ENCODE measurements around the gene EFNA1.

EFNA1 gene

DNA sequence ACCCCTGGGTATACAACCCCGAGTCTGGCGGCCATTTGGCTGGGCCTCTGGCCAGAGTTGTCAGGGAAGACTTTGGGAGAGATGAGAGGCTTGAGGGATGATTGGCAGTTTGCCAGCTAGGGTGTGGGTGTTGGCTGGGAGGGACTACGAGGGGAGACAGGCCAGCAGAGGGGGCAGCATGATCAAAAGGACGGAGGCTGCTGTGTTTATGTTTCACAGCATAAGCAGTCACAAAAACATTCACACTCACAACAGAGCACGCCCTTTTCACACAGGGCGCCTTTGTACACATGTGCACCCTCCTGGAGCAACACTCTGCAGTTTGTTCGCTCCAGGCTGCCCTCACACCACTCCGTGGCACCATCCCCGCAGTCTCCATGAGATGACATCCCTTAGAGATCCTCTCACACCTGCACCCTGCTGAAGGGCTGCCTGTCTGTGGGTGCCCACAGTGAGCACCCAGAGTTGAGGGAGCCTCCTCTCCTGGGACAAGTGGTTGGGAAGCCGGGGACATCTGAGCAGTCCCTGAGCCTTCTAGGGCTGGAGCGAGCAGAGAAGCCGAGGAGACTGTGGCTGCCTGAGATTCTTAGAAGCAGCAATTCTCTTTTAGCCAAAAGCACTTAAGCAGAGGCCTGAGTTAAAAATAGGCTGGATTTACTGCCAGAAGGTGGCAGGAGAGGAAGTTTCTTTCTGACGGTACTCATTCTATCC, 33.6 kb upstream of the EFNA1 start:
- POLR2A ChIA-PET: interaction anchor here (1.0 to 1.8 kb wide), 3 partner anchors 74 to 123 kb away, joined by 3 to 6 read pairs (median 3); partner anchors contain the start of genes KRTCAP2 and SHC1
- DNase-seq (ENCODE audit: extremely low spot score): no peak
- CTCF ChIA-PET: interaction anchor here (1.0 to 4.4 kb wide), 2 partner anchors 73 to 79 kb away, joined by 8 to 29 read pairs (median 18); partner anchors contain the start of gene KRTCAP2
- no peak for TF ChIP-seq ELF4 (IDR thresholded peaks at IDR 0.05)
- TF ChIP-seq, protein P1, sequence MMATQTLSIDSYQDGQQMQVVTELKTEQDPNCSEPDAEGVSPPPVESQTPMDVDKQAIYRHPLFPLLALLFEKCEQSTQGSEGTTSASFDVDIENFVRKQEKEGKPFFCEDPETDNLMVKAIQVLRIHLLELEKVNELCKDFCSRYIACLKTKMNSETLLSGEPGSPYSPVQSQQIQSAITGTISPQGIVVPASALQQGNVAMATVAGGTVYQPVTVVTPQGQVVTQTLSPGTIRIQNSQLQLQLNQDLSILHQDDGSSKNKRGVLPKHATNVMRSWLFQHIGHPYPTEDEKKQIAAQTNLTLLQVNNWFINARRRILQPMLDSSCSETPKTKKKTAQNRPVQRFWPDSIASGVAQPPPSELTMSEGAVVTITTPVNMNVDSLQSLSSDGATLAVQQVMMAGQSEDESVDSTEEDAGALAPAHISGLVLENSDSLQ (IDR thresholded peaks at IDR 0.05): no peak; the same call in 1 of the 2 replicates
- no peak for TF ChIP-seq LEF1 (IDR thresholded peaks at IDR 0.05; ENCODE audit: borderline replicate concordance)
- no peak for TF ChIP-seq ZNF384 (IDR thresholded peaks at IDR 0.05)
- TF ChIP-seq L3MBTL2 (conservative IDR thresholded peaks at IDR 0.05): no peak
- no peak for TF ChIP-seq FOXK2 (IDR thresholded peaks at IDR 0.05)

DNA sequence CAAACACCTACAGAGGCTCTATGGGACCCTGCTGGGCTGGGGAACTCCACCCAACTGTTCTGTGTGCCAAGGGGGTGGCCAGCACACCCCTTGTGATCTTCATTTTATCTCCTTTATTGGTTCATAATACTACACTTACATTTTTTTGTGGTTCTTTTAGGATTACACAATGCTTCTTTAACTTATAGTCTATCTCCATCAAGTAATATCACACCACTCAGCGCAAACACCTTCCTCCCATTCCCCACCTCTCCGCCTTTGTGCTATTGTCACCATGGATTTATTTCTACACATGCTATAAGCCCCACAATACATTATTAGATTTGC, 33.1 kb upstream of the EFNA1 start:
- no peak for DNase-seq (ENCODE audit: extremely low spot score)
- CTCF ChIA-PET: interaction anchor here (0.5 to 4.4 kb wide), 4 partner anchors 34 to 173 kb away, joined by 4 to 29 read pairs (median 11); partner anchors contain the start of gene KRTCAP2
- POLR2A ChIA-PET: interaction anchor here (0.9 to 1.8 kb wide), 4 partner anchors 41 to 124 kb away, joined by 3 to 6 read pairs (median 3); partner anchors contain the start of genes KRTCAP2, SHC1 and SLC50A1
- TF ChIP-seq ARNT (IDR thresholded peaks at IDR 0.05) (no peak), HDGF (IDR thresholded peaks at IDR 0.05; ENCODE audit: borderline replicate concordance) (no peak), FOXA1 (IDR thresholded peaks at IDR 0.05) (no peak), BHLHE40 (IDR thresholded peaks at IDR 0.05; ENCODE audit: borderline replicate concordance) (no peak), FOXM1 (IDR thresholded peaks at IDR 0.05; ENCODE audit: borderline replicate concordance) (no peak), SUZ12 (IDR thresholded peaks at IDR 0.05) (no peak), CTBP1 (IDR thresholded peaks at IDR 0.05; ENCODE audit: borderline replicate concordance) (no peak), L3MBTL2 (conservative IDR thresholded peaks at IDR 0.05) (no peak), FOXK2 (IDR thresholded peaks at IDR 0.05) (no peak), TARDBP (IDR thresholded peaks at IDR 0.05) (no peak), ELF4 (IDR thresholded peaks at IDR 0.05) (no peak), NFRKB (IDR thresholded peaks at IDR 0.05) (no peak), SP1 (IDR thresholded peaks at IDR 0.05) (no peak), ZNF384 (IDR thresholded peaks at IDR 0.05) (no peak), LEF1 (IDR thresholded peaks at IDR 0.05; ENCODE audit: borderline replicate concordance) (no peak)
- TF ChIP-seq, protein P1 (IDR thresholded peaks at IDR 0.05): no peak

DNA sequence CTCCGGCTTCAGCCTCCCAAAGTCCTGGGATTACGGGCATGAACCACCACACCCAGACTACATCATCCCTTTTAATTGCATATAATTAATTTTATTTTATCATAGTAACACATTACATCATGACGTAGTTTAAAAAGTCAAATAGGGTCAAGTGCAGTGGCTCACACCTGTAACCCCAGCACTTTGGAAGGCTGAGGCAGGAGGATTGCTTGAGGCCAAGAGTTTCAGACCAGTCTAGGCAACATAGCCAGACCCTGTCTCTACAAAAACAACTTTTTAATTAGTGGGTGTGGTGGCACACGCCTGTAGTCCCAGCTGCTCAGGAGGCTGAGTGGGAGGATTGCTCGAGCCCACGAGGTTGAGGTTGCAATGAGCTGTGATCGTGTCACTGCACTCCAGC, 28.3 kb upstream of the EFNA1 start:
- POLR2A ChIA-PET: interaction anchor here (1.4 to 1.8 kb wide), 2 partner anchors 74 to 95 kb away, joined by 4 to 5 read pairs; partner anchors contain the start of gene KRTCAP2
- no peak for DNase-seq (ENCODE audit: extremely low spot score)
- CTCF ChIA-PET: interaction anchor here (1.4 to 2.0 kb wide), 2 partner anchors 8 to 14 kb away, joined by 6 to 12 read pairs; no protein-coding TSS in a partner anchor
- TF ChIP-seq, protein P1 (IDR thresholded peaks at IDR 0.05): no peak

DNA sequence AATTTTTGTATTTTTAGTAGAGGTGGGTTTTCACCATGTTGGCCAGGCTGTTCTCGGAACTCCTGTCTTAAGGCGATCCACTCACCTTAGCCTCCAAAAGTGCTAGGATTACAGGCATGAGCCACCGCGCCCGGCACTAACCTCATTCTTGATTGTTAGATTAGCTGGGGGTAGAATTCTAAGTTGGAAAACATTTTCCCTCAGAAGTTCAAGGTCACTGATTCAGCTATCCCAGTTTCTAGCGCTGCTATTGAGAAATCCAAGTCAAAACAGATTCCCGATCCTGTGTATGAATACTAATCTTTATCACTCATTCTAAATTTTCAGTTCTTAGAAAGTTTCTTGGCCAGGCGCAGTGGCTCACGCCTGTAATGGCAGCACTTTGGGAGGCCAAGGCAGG, 24.4 kb upstream of the EFNA1 start:
- ChIA-PET CTCF (no interaction called here), POLR2A (interaction anchor here (1.3 kb wide), 1 partner anchor 33 kb away, joined by 4 read pairs; the partner anchor contains the start of gene SLC50A1)
- TF ChIP-seq SUZ12 (IDR thresholded peaks at IDR 0.05) (no peak), FOXM1 (IDR thresholded peaks at IDR 0.05; ENCODE audit: borderline replicate concordance) (no peak), SP1 (IDR thresholded peaks at IDR 0.05) (no peak), ELF4 (IDR thresholded peaks at IDR 0.05) (no peak), NFRKB (IDR thresholded peaks at IDR 0.05) (no peak)
- TF ChIP-seq, protein P1 (IDR thresholded peaks at IDR 0.05): no peak
- no peak for DNase-seq (ENCODE audit: extremely low spot score)

DNA sequence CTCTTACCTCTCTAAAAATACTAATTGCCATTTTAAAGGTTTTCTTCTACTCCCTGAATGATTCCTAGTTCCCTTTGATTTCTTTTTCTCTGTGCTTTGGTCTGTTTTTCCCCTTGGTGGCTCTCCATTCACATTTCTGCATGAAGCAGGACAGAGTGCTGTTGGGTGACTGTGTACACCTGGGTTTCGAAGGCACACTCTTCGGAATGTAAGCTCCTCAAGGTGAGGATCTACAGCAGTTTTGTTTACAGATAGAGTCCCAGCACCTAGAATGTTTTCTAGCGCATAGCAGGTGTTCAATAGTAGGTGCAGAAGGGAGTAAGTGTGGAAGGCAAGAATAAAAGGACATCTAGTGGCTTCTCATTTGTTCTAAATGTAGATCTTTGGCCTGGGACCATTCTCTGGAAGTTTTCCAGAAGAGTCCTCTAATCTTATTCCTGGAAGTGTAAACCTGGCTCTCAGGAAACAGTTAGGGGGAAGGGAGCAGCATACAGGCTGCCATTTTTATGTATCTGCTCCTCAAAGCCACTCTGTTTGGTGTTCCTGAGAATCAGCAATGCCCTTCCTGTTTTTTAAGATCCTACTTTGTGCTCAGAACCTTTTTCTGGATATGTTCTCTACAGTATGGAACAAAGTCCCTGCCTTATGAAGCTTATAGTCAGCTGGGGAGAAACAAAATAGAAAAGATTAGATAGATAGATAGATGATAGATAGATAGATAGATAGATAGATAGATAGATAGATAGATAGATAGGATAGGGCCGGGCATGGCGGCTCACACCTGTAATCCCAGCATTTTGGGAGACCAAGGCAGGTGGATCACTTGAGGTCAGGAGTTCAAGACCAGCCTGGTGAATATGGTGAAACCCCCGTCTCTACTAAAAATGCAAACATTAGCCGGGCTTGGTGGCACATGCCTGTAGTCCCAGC, 22.8 kb upstream of the EFNA1 start:
- no peak for DNase-seq (ENCODE audit: extremely low spot score)
- CTCF ChIA-PET: interaction anchor here (1.0 to 1.4 kb wide), 2 partner anchors 14 to 89 kb away, joined by 3 read pairs; no protein-coding TSS in a partner anchor
- POLR2A ChIA-PET: interaction anchor here (1.2 to 1.3 kb wide), 2 partner anchors 31 to 67 kb away, joined by 4 read pairs; partner anchors contain the start of gene SLC50A1

More for the DNA sequence above, 22.8 kb upstream of the EFNA1 start:
- TF ChIP-seq FOXK2 (IDR thresholded peaks at IDR 0.05) (no peak), ARNT (IDR thresholded peaks at IDR 0.05) (no peak), LEF1 (IDR thresholded peaks at IDR 0.05; ENCODE audit: borderline replicate concordance) (no peak), ZNF384 (IDR thresholded peaks at IDR 0.05) (no peak), FOXA1 (IDR thresholded peaks at IDR 0.05) (no peak), SP1 (IDR thresholded peaks at IDR 0.05) (no peak), HDGF (IDR thresholded peaks at IDR 0.05; ENCODE audit: borderline replicate concordance) (no peak), CTBP1 (IDR thresholded peaks at IDR 0.05; ENCODE audit: borderline replicate concordance) (no peak), FOXM1 (IDR thresholded peaks at IDR 0.05; ENCODE audit: borderline replicate concordance) (no peak), TARDBP (IDR thresholded peaks at IDR 0.05) (no peak), L3MBTL2 (conservative IDR thresholded peaks at IDR 0.05) (no peak), BHLHE40 (IDR thresholded peaks at IDR 0.05; ENCODE audit: borderline replicate concordance) (no peak), NFRKB (IDR thresholded peaks at IDR 0.05) (no peak), SUZ12 (IDR thresholded peaks at IDR 0.05) (no peak)
- TF ChIP-seq, protein P1 (IDR thresholded peaks at IDR 0.05): no peak
